Spinal cord (tissue), 10 donors: ENCODE measurements around the gene SLC22A15. TPM values are rescaled to one million over a fixed set of nuclear protein-coding genes. Genes with fewer than 3 reads are reported as not detected.

Source experiments
- DNase-seq, 6 donors: peaks; one replicate each; pipeline versions ENCODE4 v3.0.0 to v3.0.0-alpha.2; 2013 to 2015; ENCODE audit warnings: low spot score in 6 of 6, low read depth in 4 of 6
- H3K27ac ChIP-seq: one replicate; pipeline ENCODE4 v1.5.1; 2013; ENCODE audit warnings: low read depth, low read length, control low read depth
- H3K27me3 ChIP-seq: one replicate; pipeline ENCODE4 v1.6.1; 2013; ENCODE audit warnings: low read length; ENCODE audit not compliant: control insufficient read depth, insufficient read depth
- H3K36me3 ChIP-seq: one replicate; pipeline ENCODE4 v1.6.1; 2013; ENCODE audit warnings: low read length; ENCODE audit not compliant: control insufficient read depth, insufficient read depth
- H3K4me1 ChIP-seq: one replicate; pipeline ENCODE4 v1.6.1; 2013; ENCODE audit warnings: low read length; ENCODE audit not compliant: control insufficient read depth, insufficient read depth
- H3K4me3 ChIP-seq: one replicate; pipeline ENCODE4 v1.5.1; 2013; ENCODE audit warnings: low read depth, low read length, control low read depth
- H3K9me3 ChIP-seq: one replicate; pipeline ENCODE4 v1.6.1; 2013; ENCODE audit warnings: low read length; ENCODE audit not compliant: control insufficient read depth, insufficient read depth
- WGBS: methylation state at CpG from one replicate; pipeline ENCODE4 v1.1.5; 2013; ENCODE audit warnings: missing lambda C conversion rate; ENCODE audit not compliant: insufficient coverage; 5-methylcytosine and 5-hydroxymethylcytosine counted together
- polyA plus RNA-seq, 2 donors: library from polyadenylated mRNA; unstranded; fragments of 120-200 nt; gene quantifications; one replicate each; pipeline ENCODE4 v1.2.1, GENCODE V29; 2013; ENCODE audit not compliant: insufficient read length in 2 of 2
- total RNA-seq, 2 donors: library from RNA; depleted of rRNA in 1 of 2; stranded (reverse); fragments of 120-200 nt in 1 of 2; fragments of >200 nt in 1 of 2; gene quantifications; one replicate each; pipeline versions ENCODE4 v1.2.3 to v1.2.4, GENCODE V29; 2013 to 2014
- donor health status: healthy.

Gene SLC22A15
- total and polyA plus RNA-seq, 4 donors: 10.0 to 36.0 (median 23.1) TPM

- Histone ChIP-seq H3K36me3 (no peaks in the 10 kb centered on the region), H3K27me3 (no peaks in the 10 kb centered on the region), H3K9me3 (peaks cover 7% of the 10 kb centered on the region), H3K27ac (no peak overlapping the region), H3K4me3 (no peak overlapping the region), H3K4me1 (no peaks in the 10 kb centered on the region)
- no CpG with 5 or more reads among the region's 1 CpG for WGBS
- DNase-seq: no peak
Observed at GRCh38 chr1:116089870-116090269, 113.6 kb downstream of the SLC22A15 start.

- Histone ChIP-seq H3K4me1 (no peaks in the 10 kb centered on the region), H3K9me3 (peaks cover 13% of the 10 kb centered on the region), H3K4me3 (no peak overlapping the region), H3K27me3 (no peaks in the 10 kb centered on the region), H3K36me3 (no peaks in the 10 kb centered on the region), H3K27ac (no peak overlapping the region)
- WGBS: no CpG with 5 or more reads among the region's 1 CpG
- no peak for DNase-seq
Observed at GRCh38 chr1:116091083-116091482, 114.8 kb downstream of the SLC22A15 start.

- Histone ChIP-seq H3K27ac (no peak overlapping the region), H3K36me3 (no peaks in the 10 kb centered on the region), H3K4me3 (no peak overlapping the region), H3K27me3 (no peaks in the 10 kb centered on the region), H3K4me1 (no peaks in the 10 kb centered on the region), H3K9me3 (peaks cover 14% of the 10 kb centered on the region)
- WGBS: 50% methylated on average over 3 of the region's 3 CpGs
- DNase-seq: no peak
Observed at GRCh38 chr1:116092752-116093489, 116.6 kb downstream of the SLC22A15 start.

- H3K4me3 ChIP-seq: no peak overlapping the region
- DNase-seq: no peak
- peaks cover 9% of the 10 kb centered on the region for H3K9me3 ChIP-seq
- H3K27me3 ChIP-seq: no peaks in the 10 kb centered on the region
- H3K27ac ChIP-seq: no peak overlapping the region
- no peaks in the 10 kb centered on the region for H3K36me3 ChIP-seq
- H3K4me1 ChIP-seq: no peaks in the 10 kb centered on the region
Observed at GRCh38 chr1:116095027-116095426, 118.7 kb downstream of the SLC22A15 start.

GRCh38 chr1:116096013-116096618 lies 119.8 kb downstream of the SLC22A15 start:
- H3K4me3 ChIP-seq: no peak overlapping the region
- H3K27me3 ChIP-seq: no peaks in the 10 kb centered on the region
- no peaks in the 10 kb centered on the region for H3K4me1 ChIP-seq
- DNase-seq: no peak
- no CpG with 5 or more reads among the region's 1 CpG for WGBS
- H3K9me3 ChIP-seq: peaks cover 7% of the 10 kb centered on the region
- H3K27ac ChIP-seq: no peak overlapping the region
- no peaks in the 10 kb centered on the region for H3K36me3 ChIP-seq

- Histone ChIP-seq H3K9me3 (peaks cover 7% of the 10 kb centered on the region), H3K27me3 (no peaks in the 10 kb centered on the region), H3K4me1 (no peaks in the 10 kb centered on the region), H3K27ac (no peak overlapping the region), H3K36me3 (no peaks in the 10 kb centered on the region), H3K4me3 (no peak overlapping the region)
- no peak for DNase-seq
- WGBS: no CpG with 5 or more reads among the region's 1 CpG
Observed at GRCh38 chr1:116097626-116098025, 121.3 kb downstream of the SLC22A15 start.

GRCh38 chr1:116099379-116099778 lies 123.1 kb downstream of the SLC22A15 start:
- Histone ChIP-seq H3K9me3 (peaks cover 7% of the 10 kb centered on the region), H3K27ac (no peak overlapping the region), H3K4me3 (no peak overlapping the region), H3K27me3 (no peaks in the 10 kb centered on the region), H3K4me1 (no peaks in the 10 kb centered on the region), H3K36me3 (no peaks in the 10 kb centered on the region)
- DNase-seq: no peak
- 90% methylated on average over 4 of the region's 4 CpGs for WGBS

- Histone ChIP-seq H3K36me3 (no peaks in the 10 kb centered on the region), H3K27ac (no peak overlapping the region), H3K4me3 (no peak overlapping the region), H3K9me3 (peaks cover 7% of the 10 kb centered on the region), H3K4me1 (no peaks in the 10 kb centered on the region), H3K27me3 (no peaks in the 10 kb centered on the region)
- DNase-seq: no peak
- no CpG with 5 or more reads among the region's 2 CpGs for WGBS
Observed at GRCh38 chr1:116099919-116100318, 123.6 kb downstream of the SLC22A15 start.

- Histone ChIP-seq H3K4me1 (no peaks in the 10 kb centered on the region), H3K4me3 (no peak overlapping the region), H3K27ac (no peak overlapping the region), H3K9me3 (no peaks in the 10 kb centered on the region), H3K27me3 (no peaks in the 10 kb centered on the region), H3K36me3 (no peaks in the 10 kb centered on the region)
- 97% methylated on average over 3 of the region's 3 CpGs for WGBS
- no peak for DNase-seq
Observed at GRCh38 chr1:116104667-116105066, 128.4 kb downstream of the SLC22A15 start.

- H3K27me3 ChIP-seq: no peaks in the 10 kb centered on the region
- no peak overlapping the region for H3K4me3 ChIP-seq
- DNase-seq: no peak
- no peaks in the 10 kb centered on the region for H3K36me3 ChIP-seq
- WGBS: no CpG with 5 or more reads among the region's 2 CpGs
- no peak overlapping the region for H3K27ac ChIP-seq
- H3K9me3 ChIP-seq: no peaks in the 10 kb centered on the region
- H3K4me1 ChIP-seq: no peaks in the 10 kb centered on the region
Observed at GRCh38 chr1:116105996-116106395, 129.7 kb downstream of the SLC22A15 start.
